HG03103 (cell line): Measurements from ENCODE around the gene SGSH.
"Not testable (repeated sequence)": the region's sequence is repeated elsewhere in the genome, so short reads cannot be mapped to it uniquely, and the experiment has no call there.

ENCODE experiments used
- ATAC-seq: cut with Tn5 transposase; IDR thresholded peaks from one replicate; pipeline ENCODE4 v1.9.1; 2021; ENCODE audit warnings: low read depth; ENCODE audit not compliant: unreplicated experiment

SGSH gene

GRCh38 chr17:80254396-80255251 is 34.5 kb upstream of the SGSH start:
- ATAC-seq: no peak

GRCh38 chr17:80253631-80254395 is 33.7 kb upstream of the SGSH start:
- no peak for ATAC-seq

- no peak for ATAC-seq
Observed at GRCh38 chr17:80252871-80253270, 32.7 kb upstream of the SGSH start.

- ATAC-seq: no peak
Observed at GRCh38 chr17:80251966-80252365, 31.8 kb upstream of the SGSH start.

GRCh38 chr17:80248894-80249710 is 29.0 kb upstream of the SGSH start:
- no peak for ATAC-seq

GRCh38 chr17:80248001-80248893 is 28.1 kb upstream of the SGSH start:
- no peak for ATAC-seq

- no peak for ATAC-seq
Observed at GRCh38 chr17:80247561-80247960, 27.4 kb upstream of the SGSH start.

GRCh38 chr17:80246726-80247125 is 26.6 kb upstream of the SGSH start:
- ATAC-seq: no peak

GRCh38 chr17:80246266-80246681 is 26.1 kb upstream of the SGSH start:
- ATAC-seq: no peak

- no peak for ATAC-seq
Observed at GRCh38 chr17:80245566-80246265, 25.6 kb upstream of the SGSH start.

- no peak for ATAC-seq
Observed at GRCh38 chr17:80244871-80245509, 24.9 kb upstream of the SGSH start.

- ATAC-seq: not testable (repeated sequence)
Observed at GRCh38 chr17:80244448-80244847, 24.3 kb upstream of the SGSH start.

- ATAC-seq: no peak
Observed at GRCh38 chr17:80243526-80244433, 23.6 kb upstream of the SGSH start.

- no peak for ATAC-seq
Observed at GRCh38 chr17:80242505-80242904, 22.4 kb upstream of the SGSH start.

- no peak for ATAC-seq
Observed at GRCh38 chr17:80237386-80237785, 17.3 kb upstream of the SGSH start.

- no peak for ATAC-seq
Observed at GRCh38 chr17:80236911-80237310, 16.8 kb upstream of the SGSH start.

- ATAC-seq: no peak
Observed at GRCh38 chr17:80233202-80233601, 13.1 kb upstream of the SGSH start.

- ATAC-seq: no peak
Observed at GRCh38 chr17:80232438-80232837, 12.3 kb upstream of the SGSH start.
